Upper lobe of left lung (tissue), 4 donors: Measurements from ENCODE around the gene LGI2.

Source experiments
- CTCF ChIP-seq, 6 experiments: fragments of 450-650 bp in 4 of 6; fragments of 200-600 bp in 2 of 6; sonication (generic) in 2 of 6; IDR thresholded peaks; one replicate each; pipeline ENCODE4 v1.5.1; 2016 to 2019; ENCODE audit warnings: antibody characterized with exemption in 6 of 6
- POLR2A ChIP-seq, 4 donors: fragments of 450-650 bp; IDR thresholded peaks; one replicate each; pipeline ENCODE4 v1.5.1; 2016 to 2017; ENCODE audit warnings: antibody characterized with exemption in 4 of 4, mild to moderate bottlenecking in 2 of 4
- POLR2AphosphoS5 ChIP-seq, 2 donors: sonication (generic); formaldehyde crosslinking; IDR thresholded peaks; one replicate each; pipeline ENCODE4 v1.5.1; 2017; ENCODE audit warnings: antibody characterized with exemption in 2 of 2

GRCh38 chr4:25070545-25070944 lies 39.8 kb upstream of the LGI2 start:
- TF ChIP-seq POLR2A (IDR thresholded peaks at IDR 0.05) (no peak), POLR2AphosphoS5 (IDR thresholded peaks at IDR 0.05) (no peak), CTCF (IDR thresholded peaks at IDR 0.05) (no peak)
